SK-N-SH (cell line): ENCODE measurements around the gene RNF144B. TPM values are rescaled to one million over a fixed set of nuclear protein-coding genes. Genes with fewer than 3 reads are reported as not detected.

Experiments used
- CTCF ChIA-PET: fragments of 300-600, 350-600 bp; formaldehyde crosslinking; extraction: SDS; loops from one replicate; lab custom pipeline; 2021; lab: Yijun Ruan, JAX
- POLR2A ChIA-PET: fragments of 350-600 bp; sonication (Branson Sonifier 250); formaldehyde crosslinking; extraction: SDS; loops from one replicate; lab custom pipeline; 2020; ENCODE audit warnings: antibody characterized with exemption, inconsistent platforms; lab: Yijun Ruan, JAX
- DNase-seq: peaks from one replicate; pipeline ENCODE4 v3.0.0; 2012
- H2AFZ ChIP-seq: fragments of 200-600 bp; sonication (generic); 2 replicates; pipeline ENCODE4 v1.8.1; 2016; ENCODE audit warnings: antibody characterized with exemption, mild to moderate bottlenecking, low read depth
- H3F3A ChIP-seq: fragments of 200-600 bp; sonication (generic); replicated peaks from 2 replicates; pipeline ENCODE3; 2016; ENCODE audit warnings: antibody characterized with exemption, mild to moderate bottlenecking; ENCODE audit not compliant: insufficient read depth
- H3K27ac ChIP-seq, 2 experiments: fragments of 200-500 bp in 1 of 2; fragments of 200-600 bp in 1 of 2; sonication (Bioruptor generic) in 1 of 2; sonication (generic), shearing (Covaris generic) in 1 of 2; 2 replicates each; pipeline versions ENCODE4 v1.5.1 to v1.6.1; 2014 to 2016; ENCODE audit warnings: low read depth in 2 of 2, inconsistent platforms in 1 of 2, low read length in 1 of 2, mild to moderate bottlenecking in 1 of 2, mixed read lengths in 1 of 2
- H3K27me3 ChIP-seq: fragments of 200-600 bp; sonication (generic), shearing (Covaris generic); 2 replicates; pipeline ENCODE4 v1.6.1; 2016; ENCODE audit warnings: mixed run types; ENCODE audit not compliant: insufficient read depth
- H3K36me3 ChIP-seq, 2 experiments: fragments of 200-500 bp in 1 of 2; fragments of 200-600 bp in 1 of 2; sonication (Bioruptor generic) in 1 of 2; sonication (generic) in 1 of 2; replicated peaks in 1 of 2; 2 replicates each; pipeline versions ENCODE3 to v1.5.1; 2014 to 2016; ENCODE audit warnings: low read length in 1 of 2, mild to moderate bottlenecking in 1 of 2; ENCODE audit not compliant: insufficient read depth in 2 of 2, control insufficient read depth in 1 of 2
- H3K4me1 ChIP-seq, 2 experiments: fragments of 200-500 bp in 1 of 2; fragments of 200-600 bp in 1 of 2; sonication (Bioruptor generic) in 1 of 2; sonication (generic), shearing (Covaris generic) in 1 of 2; 2 replicates each; pipeline versions ENCODE4 v1.5.1 to v1.6.1; 2014 to 2016; ENCODE audit warnings: low read depth in 1 of 2, low read length in 1 of 2, mixed run types in 1 of 2; ENCODE audit not compliant: insufficient read depth in 2 of 2, control insufficient read depth in 1 of 2
- H3K4me2 ChIP-seq: fragments of 200-600 bp; sonication (generic), shearing (Covaris generic); 2 replicates; pipeline ENCODE4 v1.6.1; 2017; ENCODE audit warnings: mixed run types
- H3K4me3 ChIP-seq, 2 experiments: fragments of 200-500 bp in 1 of 2; fragments of 200-600 bp in 1 of 2; sonication (Bioruptor generic) in 1 of 2; sonication (generic), shearing (Covaris generic) in 1 of 2; 2 replicates each; pipeline versions ENCODE4 v1.5.1 to v1.8.1; 2014 to 2016; ENCODE audit warnings: low read depth in 2 of 2, inconsistent platforms in 1 of 2, low read length in 1 of 2, mild to moderate bottlenecking in 1 of 2, mixed read lengths in 1 of 2, moderate library complexity in 1 of 2
- H3K79me2 ChIP-seq: fragments of 200-600 bp; sonication (generic); 2 replicates; pipeline ENCODE4 v1.8.1; 2017; ENCODE audit warnings: mild to moderate bottlenecking; ENCODE audit not compliant: insufficient read depth
- H3K9ac ChIP-seq: fragments of 200-600 bp; sonication (generic); 2 replicates; pipeline ENCODE4 v1.6.1; 2017; ENCODE audit warnings: mixed run types
- H3K9me2 ChIP-seq: fragments of 200-600 bp; sonication (generic); 2 replicates; pipeline ENCODE4 v1.6.1; 2017; ENCODE audit warnings: mixed run types
- H3K9me3 ChIP-seq: fragments of 200-600 bp; sonication (generic); 2 replicates; pipeline ENCODE4 v1.6.1; 2017; ENCODE audit warnings: mixed run types, mild to moderate bottlenecking, moderate library complexity
- H4K20me1 ChIP-seq: fragments of 200-600 bp; sonication (generic); 2 replicates; pipeline ENCODE4 v1.6.1; 2017; ENCODE audit warnings: mild to moderate bottlenecking, mixed run types; ENCODE audit not compliant: insufficient read depth
- CHD2 ChIP-seq: fragments of 150-350 bp; IDR thresholded peaks from 2 replicates; pipeline ENCODE4 v1.6.1; 2018; ENCODE audit warnings: low read length; ENCODE audit not compliant: partially characterized antibody
- CTCF ChIP-seq: fragments of 200-600 bp; sonication (generic); IDR thresholded peaks from 2 replicates; pipeline ENCODE4 v1.6.1; 2017; ENCODE audit warnings: antibody characterized with exemption, mild to moderate bottlenecking, moderate library complexity
- EP300 ChIP-seq, 2 experiments: IDR thresholded peaks; 2 replicates each; pipeline versions ENCODE4 v1.4.0 to v1.6.1; 2012; ENCODE audit warnings: borderline replicate concordance in 1 of 2, low read depth in 1 of 2, low read length in 1 of 2
- EZH2phosphoT487 ChIP-seq: fragments of 200-600 bp; sonication (generic); IDR thresholded peaks from 2 replicates; pipeline ENCODE4 v1.6.1; 2017; ENCODE audit warnings: low read depth, mixed run types, mild to moderate bottlenecking, antibody characterized with exemption, moderate library complexity, borderline replicate concordance
- FOXM1 ChIP-seq: IDR thresholded peaks from 2 replicates; pipeline ENCODE4 v1.4.0; 2012; ENCODE audit warnings: low read depth, mild to moderate bottlenecking
- GABPA ChIP-seq: IDR thresholded peaks from 2 replicates; pipeline ENCODE4 v1.4.0; 2012; ENCODE audit warnings: low read depth, mild to moderate bottlenecking
- IRF3 ChIP-seq: fragments of 150-350 bp; IDR thresholded peaks from 2 replicates; pipeline ENCODE4 v1.6.1; 2016; ENCODE audit warnings: mild to moderate bottlenecking, low read depth, low read length
- JUND ChIP-seq: IDR thresholded peaks from 2 replicates; pipeline ENCODE4 v1.4.0; 2012
- MEF2A ChIP-seq: IDR thresholded peaks from 2 replicates; pipeline ENCODE4 v1.4.0; 2012; ENCODE audit warnings: low read depth, borderline replicate concordance
- MXI1 ChIP-seq: IDR thresholded peaks from 2 replicates; pipeline ENCODE4 v1.6.1; 2012; ENCODE audit warnings: mild to moderate bottlenecking, low read depth, low read length, improper control_type of control experiment
- NFIC ChIP-seq: IDR thresholded peaks from 2 replicates; pipeline ENCODE4 v1.4.0; 2012; ENCODE audit warnings: borderline replicate concordance
- POLR2AphosphoS5 ChIP-seq: IDR thresholded peaks from 2 replicates; pipeline ENCODE4 v1.6.1; 2012; ENCODE audit warnings: low read depth, low read length
- RCOR1 ChIP-seq: fragments of 150-350 bp; IDR thresholded peaks from 2 replicates; pipeline ENCODE4 v1.6.1; 2017; ENCODE audit warnings: antibody characterized with exemption, low read length
- RFX5 ChIP-seq: IDR thresholded peaks from 2 replicates; pipeline ENCODE4 v1.6.1; 2012; ENCODE audit warnings: mild to moderate bottlenecking, improper control_type of control experiment, low read length
- RXRA ChIP-seq: IDR thresholded peaks from 2 replicates; pipeline ENCODE4 v1.4.0; 2012; ENCODE audit warnings: low read depth, mild to moderate bottlenecking, borderline replicate concordance
- SMC3 ChIP-seq: IDR thresholded peaks from 2 replicates; pipeline ENCODE4 v1.6.1; 2012; ENCODE audit warnings: low read depth, low read length, improper control_type of control experiment
- TEAD4 ChIP-seq: IDR thresholded peaks from 2 replicates; pipeline ENCODE4 v1.4.0; 2012; ENCODE audit warnings: mild to moderate bottlenecking, borderline replicate concordance; ENCODE audit not compliant: insufficient read depth
- USF2 ChIP-seq: fragments of 150-350 bp; IDR thresholded peaks from 2 replicates; pipeline ENCODE4 v1.6.1; 2017; ENCODE audit warnings: antibody characterized with exemption, low read length, low read depth, borderline replicate concordance
- YY1 ChIP-seq: IDR thresholded peaks from 2 replicates; pipeline ENCODE4 v1.4.0; 2012; ENCODE audit warnings: low read depth, mild to moderate bottlenecking
- WGBS: methylation state at CpG from one replicate; pipeline ENCODE4 v1.1.6; 2017; ENCODE audit warnings: low lambda C conversion rate; 5-methylcytosine and 5-hydroxymethylcytosine counted together
- polyA plus RNA-seq, 3 experiments: library from polyadenylated mRNA; depleted of rRNA; stranded (reverse); fragments of >200 nt; gene quantifications; 2 replicates each; pipeline ENCODE4 v1.2.3, GENCODE V29; 2012

RNF144B gene
- polyA plus RNA-seq, 1 of the 3 experiments (the other 2 are of a cell fraction) = 1.2 TPM

GRCh38 chr6:18350712-18351111, 36.4 kb upstream of the RNF144B start:
- POLR2A ChIA-PET = no interaction called here

More at GRCh38 chr6:18350712-18351111, 36.4 kb upstream of the RNF144B start:
- DNase-seq = no peak
- no peak for TF ChIP-seq MXI1
- TF ChIP-seq USF2 = no peak
- TF ChIP-seq FOXM1 = no peak
- TF ChIP-seq POLR2AphosphoS5 = no peak
- no peak for TF ChIP-seq RXRA
- TF ChIP-seq GABPA = no peak
- TF ChIP-seq CHD2 = no peak
- TF ChIP-seq MEF2A = no peak
- TF ChIP-seq JUND = no peak
- TF ChIP-seq TEAD4 = no peak
- no peak for TF ChIP-seq NFIC
- no peak for TF ChIP-seq CTCF
- no peak for TF ChIP-seq EP300 (IDR thresholded peaks at IDR 0.05; ENCODE audit: borderline replicate concordance in 1 of 2, low read depth in 1 of 2, low read length in 1 of 2)
- no peak for TF ChIP-seq YY1
- TF ChIP-seq SMC3 = no peak
- no peak for TF ChIP-seq EZH2phosphoT487
- no peak for TF ChIP-seq RFX5
- TF ChIP-seq IRF3 = no peak
- no peak for TF ChIP-seq RCOR1
- no peak overlapping the region for H3K4me3 ChIP-seq
- no peaks in the 10 kb centered on the region for H3K36me3 ChIP-seq
- no peak overlapping the region for H2AFZ ChIP-seq
- no peaks in the 10 kb centered on the region for H3K27me3 ChIP-seq
- no peak overlapping the region for H3K27ac ChIP-seq
- H3K79me2 ChIP-seq = no peaks in the 10 kb centered on the region
- 70% methylated on average over 3 of the region's 3 CpGs for WGBS
- H3K9ac ChIP-seq = no peak overlapping the region
- H3F3A ChIP-seq = no peaks in the 10 kb centered on the region
- H3K4me2 ChIP-seq = no peak overlapping the region
- no peaks in the 10 kb centered on the region for H3K4me1 ChIP-seq
- CTCF ChIA-PET = no interaction called here
- no peaks in the 10 kb centered on the region for H3K9me2 ChIP-seq
- no peaks in the 10 kb centered on the region for H4K20me1 ChIP-seq
- no peaks in the 10 kb centered on the region for H3K9me3 ChIP-seq
